Stimulated activated CD4-positive, alpha-beta T cell treated with anti-CD3 and anti-CD28 coated beads, Interleukin-12 subunit alpha, Interleukin-12 subunit beta, amount 100 ng/mL, for 48 hours (primary cell): ENCODE results near the gene RAB11FIP2.

Experiments used
- DNase-seq, 3 donors: peaks; one replicate each; pipeline ENCODE4 v3.0.0-alpha.2; 2020; ENCODE audit warnings: low read depth in 2 of 3, low spot score in 1 of 3

RAB11FIP2 gene

DNA sequence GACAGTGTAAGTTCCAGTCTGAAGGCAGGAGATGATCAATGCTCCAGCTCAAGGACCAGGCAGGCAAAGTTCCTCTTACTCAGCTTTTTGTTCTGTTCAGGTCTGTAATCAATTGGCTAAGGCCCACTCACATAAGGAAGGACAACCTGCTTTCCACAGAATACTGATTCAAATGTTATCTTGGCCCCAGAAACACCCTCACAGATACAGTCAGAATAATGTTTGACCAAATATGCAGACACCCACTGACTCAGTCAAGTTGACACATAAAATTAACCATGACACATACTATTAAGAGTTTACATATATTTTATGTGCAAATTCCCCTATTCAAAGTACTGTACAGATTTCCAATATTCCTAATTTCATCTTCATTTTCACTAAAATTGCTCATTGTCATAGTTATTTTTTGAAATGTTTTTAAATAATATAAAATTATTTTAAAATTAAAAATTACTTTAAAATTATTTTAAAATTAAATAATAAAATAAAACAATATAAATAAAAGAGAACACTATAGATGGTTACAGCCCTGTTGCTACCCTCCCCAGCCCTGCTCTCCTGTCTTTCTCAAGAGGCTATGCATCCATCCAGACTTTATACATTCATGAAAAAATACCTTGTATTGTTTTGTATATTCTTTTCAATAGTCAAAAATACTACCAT is 59.4 kb downstream of the RAB11FIP2 start:
- no peak for DNase-seq

DNA sequence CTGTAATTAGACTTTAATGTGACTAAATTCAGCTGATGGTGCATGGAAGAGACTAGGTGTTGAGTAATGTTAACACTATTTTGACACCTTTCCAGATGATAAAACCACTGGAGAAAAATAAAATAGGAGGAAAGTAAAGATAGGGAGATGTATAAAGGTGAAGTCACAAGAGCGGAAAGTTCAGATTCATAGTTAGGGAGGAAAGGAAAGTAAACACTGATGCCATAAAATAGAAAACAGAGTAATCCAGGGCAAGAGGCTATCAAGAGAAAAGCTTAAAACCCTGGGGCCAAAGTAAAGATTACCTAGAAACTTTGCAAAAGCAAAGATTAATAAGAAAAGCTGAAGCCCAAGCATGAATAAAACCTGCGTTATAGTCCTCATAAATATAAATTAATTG is 62.8 kb downstream of the RAB11FIP2 start:
- no peak for DNase-seq

DNA sequence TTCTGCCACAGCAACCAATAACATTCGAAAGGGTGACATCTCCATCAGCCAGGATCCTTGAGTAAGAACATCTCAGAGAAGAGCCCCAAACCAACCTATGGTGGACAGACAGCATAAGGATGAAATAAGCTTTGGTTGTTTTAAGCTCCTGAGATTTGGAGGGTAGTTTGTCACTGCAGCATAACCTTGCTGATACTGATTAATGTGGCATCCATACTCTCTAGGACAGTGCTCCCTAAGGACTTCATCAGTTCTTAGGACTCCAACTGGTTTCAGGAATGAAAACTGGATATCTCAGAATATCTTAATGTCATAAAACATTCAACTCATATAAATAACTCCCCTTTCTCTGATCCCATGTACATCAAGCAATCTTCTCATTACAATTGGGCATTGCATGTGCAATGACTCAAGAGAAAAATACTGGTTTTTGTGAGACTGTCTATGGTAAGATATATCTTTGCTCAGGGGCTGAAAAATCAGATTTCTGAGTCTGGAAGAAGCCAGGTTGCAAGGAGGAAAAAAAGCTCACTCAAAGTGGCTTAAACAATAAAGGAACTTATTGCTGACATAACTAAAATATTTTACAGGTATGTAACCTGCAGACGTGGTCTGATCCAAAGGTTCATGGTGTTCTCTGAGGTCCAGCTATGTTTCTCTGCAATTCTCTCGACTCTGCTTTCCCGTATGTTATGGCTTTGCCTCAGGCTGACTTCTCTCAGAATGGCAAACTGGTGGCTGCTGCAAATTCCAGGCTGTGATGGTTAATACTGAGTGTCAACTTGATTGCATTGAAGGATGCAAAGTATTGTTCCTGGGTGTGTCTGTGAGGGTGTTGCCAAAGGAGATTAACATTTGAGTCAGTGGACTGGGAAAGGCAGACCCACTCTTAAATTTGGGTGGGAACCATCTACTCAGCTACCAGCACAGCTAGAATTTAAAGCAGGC is 65.7 kb downstream of the RAB11FIP2 start:
- no peak for DNase-seq

DNA sequence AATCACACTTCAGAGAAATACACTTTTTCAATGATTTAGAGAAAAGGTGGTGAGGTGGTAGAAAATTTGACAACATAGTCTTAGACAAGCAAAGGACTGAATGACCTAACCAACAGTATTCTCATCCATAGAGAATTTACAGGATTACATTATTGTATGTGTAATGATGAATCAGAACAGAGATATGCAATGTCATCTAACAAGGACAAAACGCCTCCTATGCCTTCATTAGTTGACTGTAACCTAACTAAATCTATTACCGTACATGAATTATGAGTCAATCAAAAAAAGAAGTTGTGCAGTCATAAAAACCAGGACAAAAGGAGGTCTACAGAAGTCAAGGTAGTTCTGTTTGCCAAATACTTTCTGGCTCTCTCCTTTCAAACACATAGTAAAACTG is 66.5 kb downstream of the RAB11FIP2 start:
- DNase-seq, result no peak

DNA sequence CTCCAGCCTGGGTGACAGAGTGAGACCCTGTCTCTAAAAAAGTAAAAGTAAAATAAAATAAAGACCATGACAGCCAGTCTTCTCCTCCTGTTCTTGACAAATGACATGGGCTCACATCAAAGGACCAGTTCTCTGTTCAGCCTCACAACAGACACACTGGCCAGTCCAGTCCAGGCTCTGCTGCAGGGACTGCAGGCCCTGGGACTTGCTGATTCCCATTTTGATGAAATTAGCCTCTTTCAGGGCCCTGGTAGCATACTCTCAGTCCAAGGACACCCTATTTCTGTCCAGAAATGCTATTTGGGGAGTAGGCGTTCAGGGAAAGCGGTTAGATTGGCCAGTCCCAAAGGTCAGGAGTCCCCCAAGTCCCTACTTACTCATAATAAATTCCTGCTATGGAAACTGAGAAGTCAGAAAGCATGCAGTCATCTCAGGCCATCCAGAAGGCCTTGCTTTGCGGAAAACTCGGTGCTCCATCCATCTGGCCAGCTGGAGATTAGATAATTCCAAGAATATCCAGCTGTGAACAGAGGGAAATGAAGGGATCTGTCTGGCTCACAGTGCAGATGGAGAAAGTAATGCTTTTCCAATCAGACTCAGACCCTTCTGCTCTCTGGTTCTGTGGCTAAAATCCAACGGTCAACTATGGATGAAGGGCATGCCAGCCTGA is 74.4 kb downstream of the RAB11FIP2 start:
- DNase-seq, result no peak

DNA sequence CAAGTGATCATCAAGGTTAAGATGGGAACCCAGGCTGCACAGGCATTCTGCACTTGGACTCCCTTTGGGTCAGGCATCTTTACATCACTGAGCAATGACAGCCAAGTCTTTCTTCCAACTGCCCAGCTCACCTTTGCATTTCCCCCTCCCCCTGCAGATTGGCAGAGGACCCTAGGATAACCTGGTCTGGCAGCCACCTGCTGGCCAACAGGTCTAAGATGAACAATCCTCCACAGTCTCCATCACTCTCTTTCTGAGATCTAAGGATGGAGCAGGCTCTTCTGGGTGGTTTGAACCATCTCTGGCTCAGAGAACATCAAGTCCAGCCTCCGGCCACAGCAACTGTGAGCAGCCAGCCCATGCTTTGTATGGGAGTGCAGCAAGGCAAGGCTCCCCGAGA is 75.8 kb downstream of the RAB11FIP2 start:
- DNase-seq, result no peak

DNA sequence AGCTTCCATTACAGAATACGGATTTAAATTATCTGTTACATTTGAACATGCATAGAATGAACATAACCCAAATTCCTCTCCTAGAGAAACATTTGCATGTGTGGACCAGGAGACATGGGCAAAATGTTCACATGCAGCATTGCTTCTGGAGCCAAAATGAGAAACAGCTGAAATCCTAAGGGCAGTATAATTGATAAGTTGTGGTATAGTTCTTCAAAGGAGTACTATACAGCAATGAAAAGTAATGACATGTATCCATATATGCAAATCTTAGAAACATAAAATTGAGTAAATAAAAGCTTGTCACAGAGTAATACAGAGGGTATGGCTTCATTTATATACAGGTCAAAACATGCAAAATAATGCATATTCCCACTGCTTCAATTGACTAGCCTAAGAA is 77.1 kb downstream of the RAB11FIP2 start:
- DNase-seq, result no peak

DNA sequence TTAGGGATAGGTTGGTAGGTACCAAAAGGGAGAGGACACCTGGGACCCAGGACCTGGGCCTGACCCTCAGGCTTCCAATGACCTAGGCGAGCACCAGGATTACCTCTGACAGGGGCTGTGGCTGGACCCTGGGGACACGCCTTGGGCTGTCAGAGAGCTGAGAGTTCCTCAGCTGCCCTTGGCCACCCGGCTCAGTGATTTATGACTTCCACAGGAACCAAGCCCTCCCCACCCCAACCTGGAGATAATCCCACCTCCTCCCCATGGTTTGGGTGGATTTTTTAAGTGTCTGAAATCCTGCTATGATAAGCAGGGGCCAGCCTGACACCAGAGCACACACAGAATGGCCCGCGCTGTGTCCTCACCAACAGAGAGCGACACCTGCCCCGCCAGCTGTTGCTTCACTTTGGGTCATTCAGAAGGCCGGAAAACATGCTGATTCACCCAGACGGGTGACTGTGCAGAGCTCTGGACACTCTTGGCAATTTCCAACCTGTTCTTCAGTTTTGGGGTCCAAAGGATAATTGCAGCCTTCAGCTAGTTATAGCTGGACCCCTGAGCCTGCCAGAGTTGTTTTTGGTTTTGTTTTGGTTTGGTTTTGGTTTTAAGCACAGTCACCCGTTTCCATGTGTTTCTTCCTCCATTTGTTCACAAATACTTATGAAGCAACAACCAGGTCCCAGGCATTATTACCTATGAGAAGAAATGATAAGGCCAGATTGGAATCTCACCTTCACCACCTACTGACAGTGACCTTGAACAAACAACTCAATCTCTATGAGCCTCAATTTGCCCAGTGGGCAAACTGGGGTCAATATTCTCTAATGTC is 78.2 kb downstream of the RAB11FIP2 start:
- no peak for DNase-seq

DNA sequence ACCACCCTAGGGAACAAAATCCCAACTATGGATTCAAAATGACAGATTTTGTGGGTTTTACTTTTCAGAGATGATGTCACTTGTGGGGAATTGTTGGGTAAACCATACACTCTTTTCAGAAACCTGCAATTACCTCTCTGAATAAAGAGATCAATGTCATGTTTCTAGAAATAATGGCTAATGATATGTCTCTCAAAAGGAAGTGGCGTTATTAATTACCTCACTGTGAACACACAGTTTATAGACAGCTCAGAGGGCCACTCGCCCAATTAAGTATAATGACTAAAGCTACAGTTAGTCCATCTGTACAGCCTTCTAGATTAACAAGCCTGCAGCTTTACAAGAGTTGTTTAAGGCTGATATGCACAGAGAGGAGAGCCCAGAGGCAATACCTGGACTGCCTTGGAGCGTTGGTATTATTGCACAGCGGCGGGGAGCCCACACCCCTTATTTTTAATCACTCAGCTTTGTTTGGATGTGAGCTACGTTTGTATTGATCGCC is 79.5 kb downstream of the RAB11FIP2 start:
- DNase-seq, result no peak

DNA sequence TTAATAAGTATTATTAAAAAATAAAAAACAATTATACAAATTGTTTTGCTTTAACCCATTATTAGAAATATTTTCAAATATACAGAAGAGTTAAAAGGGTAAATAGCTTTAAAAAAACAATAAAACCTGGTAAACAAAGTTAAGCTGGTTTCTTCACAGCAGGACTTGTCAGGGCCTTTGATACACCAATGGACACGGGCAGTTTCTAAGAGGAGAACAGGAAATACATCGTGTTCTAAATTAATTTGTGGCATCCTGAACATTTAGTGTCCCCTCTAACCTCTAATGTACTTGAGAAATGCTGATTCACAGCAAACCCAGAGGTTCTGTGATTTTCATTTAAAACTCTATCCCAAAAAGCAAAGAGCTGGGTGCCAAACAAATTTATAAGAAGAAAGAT is 80.8 kb downstream of the RAB11FIP2 start:
- no peak for DNase-seq

DNA sequence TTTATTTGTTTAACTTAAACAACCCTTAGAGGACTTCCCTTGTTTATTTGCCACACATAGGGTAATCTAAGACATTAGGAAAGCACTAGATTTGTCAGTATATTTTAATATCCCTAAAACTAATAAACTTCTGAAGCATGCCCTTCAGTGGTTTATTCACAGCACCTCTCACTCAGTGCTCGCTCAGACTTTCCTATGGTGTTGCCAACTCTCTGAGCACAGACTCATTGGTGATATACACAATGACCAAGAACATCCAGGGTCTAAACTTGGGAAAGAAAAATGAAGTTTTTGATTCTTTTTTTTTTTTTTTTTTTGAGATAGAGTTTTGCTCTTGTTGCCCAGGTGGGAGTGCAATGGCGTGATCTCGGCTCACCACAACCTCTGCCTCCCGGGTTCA is 82.2 kb downstream of the RAB11FIP2 start:
- no peak for DNase-seq

DNA sequence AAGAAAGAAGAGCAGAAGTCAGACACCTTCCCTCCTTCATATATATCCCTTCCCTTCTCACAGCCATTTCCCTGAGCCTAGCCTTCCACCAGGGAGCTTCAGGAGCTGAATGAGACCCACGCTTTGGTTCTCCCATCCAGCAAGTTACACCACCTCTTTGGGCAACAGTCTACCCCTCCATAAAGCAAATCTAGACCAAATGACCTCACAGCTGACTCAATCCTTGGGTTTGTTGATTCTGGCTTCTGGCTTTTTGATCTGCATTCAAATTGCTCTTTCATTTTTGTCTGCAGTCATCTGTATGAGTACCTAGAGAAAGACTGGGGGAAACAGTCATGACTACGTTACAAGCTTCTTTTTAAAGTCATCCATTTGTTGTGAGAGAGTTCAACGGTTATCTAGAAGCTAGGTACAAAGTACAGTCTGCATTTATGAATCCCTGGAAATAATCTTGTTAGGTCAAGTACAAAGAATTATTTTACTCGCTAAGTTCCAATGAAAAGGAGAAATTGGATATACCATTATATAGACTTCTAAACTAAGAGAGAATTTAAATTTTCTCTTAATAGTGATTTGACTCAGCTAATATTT is 86.3 kb downstream of the RAB11FIP2 start:
- DNase-seq, result no peak

DNA sequence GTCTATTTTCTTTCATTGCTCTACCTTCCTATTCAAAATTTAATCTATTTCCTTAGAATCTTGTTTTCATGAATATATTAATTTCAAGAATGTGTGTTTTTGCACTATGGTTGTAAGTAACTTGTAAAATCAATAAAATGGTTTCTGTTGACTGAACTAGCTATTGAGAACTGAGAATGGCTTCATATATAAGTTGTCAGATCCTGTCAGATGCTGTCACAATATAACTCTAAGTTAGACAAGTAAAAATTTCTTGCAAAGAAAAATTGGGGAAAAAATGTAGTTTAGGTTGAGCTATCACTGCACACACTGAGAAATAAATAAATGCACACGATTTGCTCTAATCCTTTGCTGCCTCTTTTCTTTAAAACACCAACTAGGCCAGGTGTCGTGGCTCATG is 89.8 kb downstream of the RAB11FIP2 start:
- no peak for DNase-seq

DNA sequence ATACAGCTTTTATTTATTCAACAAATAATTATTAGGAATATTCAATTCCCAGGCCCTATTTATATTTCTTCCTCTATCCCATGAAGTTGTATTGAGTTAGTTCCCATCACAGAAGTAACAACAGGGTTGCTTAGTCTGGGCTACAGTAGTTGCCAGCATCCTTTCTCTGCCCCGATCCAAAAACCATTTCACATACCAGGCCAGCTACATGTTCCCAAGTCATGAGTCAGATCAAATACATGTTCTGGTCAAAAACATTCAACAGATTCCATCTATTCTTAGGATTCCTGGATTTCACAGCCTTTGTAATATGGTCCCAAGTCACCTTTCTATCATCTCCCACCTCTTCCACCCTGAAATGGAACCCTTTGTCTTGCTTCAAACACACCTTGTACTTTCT is 91.6 kb downstream of the RAB11FIP2 start:
- no peak for DNase-seq
